Body of pancreas (tissue), 4 donors: ENCODE data around the gene RCAN2. TPM values are rescaled to one million over a fixed set of nuclear protein-coding genes. Genes with fewer than 3 reads are reported as not detected.
A peak's percentile ranks its signal among the peaks of the same experiment; 100 is the strongest.

Experiments
- ATAC-seq: fragments of 150-250 bp; one replicate; pipeline ENCODE4 v1.9.1; 2016
- DNase-seq, 4 donors: peaks; one replicate each; pipeline ENCODE4 v3.0.0-alpha.2; 2019
- H3K27ac ChIP-seq, 4 donors: fragments of 200-600 bp; sonication (generic); 1 replicate in 3 of 4; 2 replicates in 1 of 4; pipeline versions ENCODE4 v1.5.1 to v1.6.1; 2016 to 2019; ENCODE audit warnings: mild to moderate bottlenecking in 1 of 4, mixed read lengths in 1 of 4, moderate library complexity in 1 of 4
- H3K27me3 ChIP-seq, 2 donors: fragments of 200-600 bp; sonication (generic); one replicate each; pipeline ENCODE4 v1.6.0; 2016; ENCODE audit warnings: mild to moderate bottlenecking in 1 of 2
- H3K36me3 ChIP-seq, 2 donors: fragments of 200-600 bp; sonication (generic); replicated peaks in 1 of 2; 2 replicates each; pipeline ENCODE4 v1.5.1; 2016; ENCODE audit warnings: low read depth in 2 of 2; ENCODE audit not compliant: insufficient read depth in 1 of 2
- H3K4me1 ChIP-seq: fragments of 200-600 bp; sonication (generic); one replicate; pipeline ENCODE4 v1.6.0; 2016
- H3K4me3 ChIP-seq, 2 donors: fragments of 200-600 bp; sonication (generic); 1 replicate in 1 of 2; 2 replicates in 1 of 2; pipeline ENCODE4 v1.5.1; 2016 to 2019
- H3K9me3 ChIP-seq, 3 donors: fragments of 200-600 bp; sonication (generic); 1 replicate in 2 of 3; 2 replicates in 1 of 3; pipeline ENCODE4 v1.5.1; 2016
- POLR2A ChIP-seq, 3 donors: fragments of 450-650 bp; IDR thresholded peaks; one replicate each; pipeline ENCODE4 v1.6.1; 2016; ENCODE audit warnings: antibody characterized with exemption in 3 of 3, mild to moderate bottlenecking in 2 of 3
- WGBS, 2 donors: methylation state at CpG; one replicate each; pipeline ENCODE4 v1.1.5; 2017; 5-methylcytosine and 5-hydroxymethylcytosine counted together
- intact Hi-C: fragments of 100-400 bp; cut with DNase I; formaldehyde crosslinking; loops from one replicate; pipeline ENCODE4 v1.15.1; 2023
- total RNA-seq, 2 donors: library from RNA; depleted of rRNA; stranded (reverse); fragments of >200 nt; gene quantifications; one replicate each; pipeline ENCODE4 v1.1.0, GENCODE V29; 2016
- TF ChIP-seq, protein P1 (sequence below), 7 experiments: fragments of 450-650 bp in 4 of 7; fragments of 200-600 bp in 3 of 7; sonication (generic) in 3 of 7; IDR thresholded peaks; one replicate each; pipeline ENCODE4 v1.5.1; 2016 to 2019; ENCODE audit warnings: antibody characterized with exemption in 7 of 7

The RCAN2 gene
- total RNA-seq, 2 donors from 2014 or later: 5.3 to 6.5 TPM

DNA sequence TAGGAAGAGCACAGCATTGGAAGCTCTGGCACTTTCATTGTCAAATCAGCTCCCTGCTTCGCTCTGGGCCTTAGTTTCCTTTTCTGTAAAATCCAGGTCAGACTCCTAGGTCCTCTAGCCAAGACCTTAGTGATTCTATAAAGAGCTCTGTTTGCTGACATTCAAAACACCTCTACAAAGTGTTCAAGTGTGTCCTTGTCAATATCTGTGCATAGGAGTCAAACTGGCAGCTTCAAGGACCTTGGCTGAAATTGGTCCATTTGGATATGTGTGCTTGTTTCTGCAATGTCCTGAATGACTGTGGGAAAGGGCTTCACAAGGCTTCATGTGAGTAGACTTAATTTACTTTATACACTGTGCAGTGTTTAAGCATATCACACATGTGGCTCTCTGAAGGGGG, 246.6 kb downstream of the RCAN2 start:
- no peak overlapping the region for H3K4me3 ChIP-seq
- no peaks in the 10 kb centered on the region for H3K27me3 ChIP-seq
- TF ChIP-seq POLR2A (IDR thresholded peaks at IDR 0.05): no peak
- TF ChIP-seq, protein P1, sequence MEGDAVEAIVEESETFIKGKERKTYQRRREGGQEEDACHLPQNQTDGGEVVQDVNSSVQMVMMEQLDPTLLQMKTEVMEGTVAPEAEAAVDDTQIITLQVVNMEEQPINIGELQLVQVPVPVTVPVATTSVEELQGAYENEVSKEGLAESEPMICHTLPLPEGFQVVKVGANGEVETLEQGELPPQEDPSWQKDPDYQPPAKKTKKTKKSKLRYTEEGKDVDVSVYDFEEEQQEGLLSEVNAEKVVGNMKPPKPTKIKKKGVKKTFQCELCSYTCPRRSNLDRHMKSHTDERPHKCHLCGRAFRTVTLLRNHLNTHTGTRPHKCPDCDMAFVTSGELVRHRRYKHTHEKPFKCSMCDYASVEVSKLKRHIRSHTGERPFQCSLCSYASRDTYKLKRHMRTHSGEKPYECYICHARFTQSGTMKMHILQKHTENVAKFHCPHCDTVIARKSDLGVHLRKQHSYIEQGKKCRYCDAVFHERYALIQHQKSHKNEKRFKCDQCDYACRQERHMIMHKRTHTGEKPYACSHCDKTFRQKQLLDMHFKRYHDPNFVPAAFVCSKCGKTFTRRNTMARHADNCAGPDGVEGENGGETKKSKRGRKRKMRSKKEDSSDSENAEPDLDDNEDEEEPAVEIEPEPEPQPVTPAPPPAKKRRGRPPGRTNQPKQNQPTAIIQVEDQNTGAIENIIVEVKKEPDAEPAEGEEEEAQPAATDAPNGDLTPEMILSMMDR (IDR thresholded peaks at IDR 0.05): no peak
- no peak for DNase-seq
- H3K4me1 ChIP-seq: no peaks in the 10 kb centered on the region
- intact Hi-C loops: no loop called here
- no peaks in the 10 kb centered on the region for H3K36me3 ChIP-seq
- no peak overlapping the region for H3K27ac ChIP-seq
- no peaks in the 10 kb centered on the region for H3K9me3 ChIP-seq
- ATAC-seq: no peak
- 87 to 100% methylated on average over 1 of the region's 1 CpG for WGBS, 2 donors

DNA sequence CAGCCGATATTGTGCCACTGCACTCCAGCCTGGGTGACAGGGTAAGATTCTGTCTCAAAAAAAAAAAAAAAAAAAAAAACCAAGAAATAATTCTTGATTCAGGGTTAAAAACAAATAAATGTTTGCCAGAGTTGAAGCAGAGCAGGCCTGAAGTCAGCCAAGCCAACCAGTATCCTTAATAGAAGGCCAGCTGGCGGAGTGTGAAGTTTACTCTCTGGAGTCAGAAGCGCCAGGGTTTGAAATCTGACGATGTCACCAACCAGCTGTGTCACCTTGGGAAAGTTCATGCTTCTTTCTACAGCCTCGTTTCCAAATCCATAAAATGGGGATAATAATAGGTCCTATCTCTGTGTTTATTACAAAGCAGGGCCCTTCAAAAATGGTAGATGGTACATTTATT, 247.5 kb downstream of the RCAN2 start:
- intact Hi-C loops: no loop called here
- TF ChIP-seq, protein P1 (IDR thresholded peaks at IDR 0.05): no peak
- TF ChIP-seq POLR2A (IDR thresholded peaks at IDR 0.05): no peak
- no peaks in the 10 kb centered on the region for H3K9me3 ChIP-seq
- no peak overlapping the region for H3K27ac ChIP-seq
- DNase-seq (peak in 2 of 4 donors; percentile 7 to 13), ATAC-seq (no peak)
- H3K36me3 ChIP-seq: no peaks in the 10 kb centered on the region
- no peaks in the 10 kb centered on the region for H3K4me1 ChIP-seq
- WGBS, 2 donors: 65 to 69% methylated on average over 5 of the region's 5 CpGs
- no peaks in the 10 kb centered on the region for H3K27me3 ChIP-seq
- no peak overlapping the region for H3K4me3 ChIP-seq

DNA sequence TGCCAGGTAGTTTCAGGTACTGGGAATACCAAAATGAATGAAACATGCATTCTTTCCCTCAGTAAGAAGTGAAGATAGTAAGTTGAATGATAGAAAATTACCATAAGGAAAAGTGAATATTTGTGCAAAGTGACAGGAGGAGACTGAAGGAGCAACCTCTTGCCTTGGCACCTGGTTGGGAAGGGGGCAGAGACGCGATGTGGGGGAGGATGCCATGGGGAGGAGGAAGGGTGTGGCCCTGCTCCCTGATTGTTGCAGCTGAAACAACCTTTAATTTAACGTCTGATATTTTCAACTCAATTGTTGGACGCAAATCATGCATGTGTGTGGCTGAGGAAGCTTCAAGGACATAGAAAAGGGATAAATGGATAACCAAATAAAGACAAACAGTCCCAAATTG, 248.3 kb downstream of the RCAN2 start:
- DNase-seq: no peak
- TF ChIP-seq, protein P1 (IDR thresholded peaks at IDR 0.05): no peak
- no peak for TF ChIP-seq POLR2A (IDR thresholded peaks at IDR 0.05)
- intact Hi-C loops: no loop called here
- 76 to 77% methylated on average over 4 of the region's 4 CpGs for WGBS, 2 donors
- Histone ChIP-seq H3K4me3 (no peak overlapping the region), H3K27ac (no peak overlapping the region), H3K27me3 (no peaks in the 10 kb centered on the region), H3K36me3 (no peaks in the 10 kb centered on the region), H3K4me1 (no peaks in the 10 kb centered on the region), H3K9me3 (no peaks in the 10 kb centered on the region)
- ATAC-seq: no peak

DNA sequence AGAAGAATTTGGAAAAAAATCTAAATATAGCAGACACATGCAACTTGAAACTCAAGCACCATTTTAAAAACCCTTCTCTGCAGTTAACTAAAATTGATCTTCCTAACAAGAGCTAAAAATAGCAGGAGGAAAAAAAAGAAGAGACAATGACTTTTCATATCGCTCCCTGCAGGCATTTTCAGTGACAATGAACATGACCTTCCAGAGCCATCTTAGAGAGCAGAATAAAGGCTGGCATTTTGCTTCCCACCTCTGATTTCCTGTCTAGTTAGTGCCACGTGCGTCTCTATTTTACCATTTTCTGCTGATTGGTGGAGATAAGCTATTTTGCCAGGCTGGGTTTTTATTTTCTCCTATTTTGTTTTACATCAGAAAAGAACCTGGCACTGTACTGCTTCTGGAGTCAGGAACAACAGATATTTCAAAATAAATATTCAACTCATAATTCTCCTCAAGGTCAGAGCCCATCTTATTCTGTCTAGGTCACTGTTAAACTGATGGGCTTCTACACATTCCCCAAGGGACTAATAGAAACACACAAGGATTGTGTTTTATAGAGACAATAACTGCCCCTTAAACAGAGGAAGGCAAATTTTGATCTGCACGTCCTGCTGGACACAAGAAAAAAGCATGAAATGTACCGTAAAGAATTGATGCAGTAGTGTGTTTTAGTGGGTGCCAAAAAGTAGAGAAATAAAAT, 250.2 kb downstream of the RCAN2 start:
- ATAC-seq (no peak), DNase-seq (no peak)
- WGBS, 2 donors: 78 to 85% methylated on average over 5 of the region's 5 CpGs
- H3K9me3 ChIP-seq: no peaks in the 10 kb centered on the region
- H3K4me3 ChIP-seq: no peak overlapping the region
- no peak overlapping the region for H3K27ac ChIP-seq
- TF ChIP-seq, protein P1 (IDR thresholded peaks at IDR 0.05): no peak
- H3K27me3 ChIP-seq: no peaks in the 10 kb centered on the region
- intact Hi-C loops: no loop called here
- H3K36me3 ChIP-seq: no peaks in the 10 kb centered on the region
- no peaks in the 10 kb centered on the region for H3K4me1 ChIP-seq

DNA sequence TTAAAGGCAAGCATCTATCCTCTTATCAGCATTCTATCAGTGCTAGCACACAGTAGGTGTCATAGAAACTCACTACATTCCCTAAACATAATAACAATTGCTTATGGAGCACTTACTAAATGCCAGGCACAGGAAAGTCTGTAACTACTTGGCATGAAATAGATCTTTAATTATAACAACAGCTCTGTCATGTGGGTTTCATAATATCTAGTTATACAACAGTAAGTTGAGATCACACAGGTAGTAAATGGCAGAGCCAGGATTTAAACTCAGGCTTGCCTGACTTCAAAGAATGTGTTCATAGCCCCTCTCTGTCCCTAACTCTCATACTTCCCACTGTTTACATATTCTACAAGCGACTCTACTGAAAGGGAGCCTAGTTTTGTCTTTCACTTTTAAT, 254.5 kb downstream of the RCAN2 start:
- no peak overlapping the region for H3K4me3 ChIP-seq
- no peak for DNase-seq
- intact Hi-C loops: no loop called here
- whole genome bisulfite sequencing, 2 donors: 65 to 82% methylated on average over 1 of the region's 1 CpG
- TF ChIP-seq POLR2A (IDR thresholded peaks at IDR 0.05): no peak
- TF ChIP-seq, protein P1 (IDR thresholded peaks at IDR 0.05): no peak
- H3K27me3 ChIP-seq: no peaks in the 10 kb centered on the region
- H3K27ac ChIP-seq: no peak overlapping the region
- ATAC-seq: no peak
- no peaks in the 10 kb centered on the region for H3K4me1 ChIP-seq
- H3K36me3 ChIP-seq: no peaks in the 10 kb centered on the region
- H3K9me3 ChIP-seq: no peaks in the 10 kb centered on the region
